GM19467 (cell line): ENCODE data around the gene WDPCP.

ENCODE experiments used
- ATAC-seq: cut with Tn5 transposase; IDR thresholded peaks from one replicate; pipeline ENCODE4 v1.9.1; 2021; ENCODE audit warnings: mild to moderate bottlenecking, moderate library complexity; ENCODE audit not compliant: unreplicated experiment

Gene WDPCP

DNA sequence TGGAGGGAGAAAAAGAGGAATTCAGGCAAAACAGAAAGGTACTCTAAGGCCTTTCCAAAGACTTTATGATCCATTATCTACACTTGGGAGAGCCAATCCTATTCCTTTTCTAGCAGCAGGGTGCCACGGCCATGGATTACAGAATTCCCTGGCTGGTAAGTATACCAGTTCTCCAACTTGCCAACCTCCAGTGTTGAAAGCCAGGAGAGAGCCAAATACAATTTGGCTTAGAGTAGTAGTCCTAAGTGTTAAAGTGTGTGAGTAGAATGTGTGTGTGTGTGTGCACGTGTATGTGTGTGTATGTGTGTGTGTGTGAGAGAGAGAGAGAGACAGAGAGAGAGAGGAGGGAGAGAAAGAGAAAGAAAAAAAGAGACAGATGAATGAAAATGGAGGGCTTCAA is 43.3 kb downstream of the WDPCP start:
- ATAC-seq: no peak

GRCh38 chr2:63544017-63544627 is 44.2 kb downstream of the WDPCP start:
- ATAC-seq: no peak

GRCh38 chr2:63539416-63540162 is 48.7 kb downstream of the WDPCP start:
- ATAC-seq: no peak

- no peak for ATAC-seq
These were observed 49.9 kb downstream of the WDPCP start for GRCh38 chr2:63538390-63538789.

- no peak for ATAC-seq
These were observed 51.0 kb downstream of the WDPCP start for GRCh38 chr2:63537306-63537705.

DNA sequence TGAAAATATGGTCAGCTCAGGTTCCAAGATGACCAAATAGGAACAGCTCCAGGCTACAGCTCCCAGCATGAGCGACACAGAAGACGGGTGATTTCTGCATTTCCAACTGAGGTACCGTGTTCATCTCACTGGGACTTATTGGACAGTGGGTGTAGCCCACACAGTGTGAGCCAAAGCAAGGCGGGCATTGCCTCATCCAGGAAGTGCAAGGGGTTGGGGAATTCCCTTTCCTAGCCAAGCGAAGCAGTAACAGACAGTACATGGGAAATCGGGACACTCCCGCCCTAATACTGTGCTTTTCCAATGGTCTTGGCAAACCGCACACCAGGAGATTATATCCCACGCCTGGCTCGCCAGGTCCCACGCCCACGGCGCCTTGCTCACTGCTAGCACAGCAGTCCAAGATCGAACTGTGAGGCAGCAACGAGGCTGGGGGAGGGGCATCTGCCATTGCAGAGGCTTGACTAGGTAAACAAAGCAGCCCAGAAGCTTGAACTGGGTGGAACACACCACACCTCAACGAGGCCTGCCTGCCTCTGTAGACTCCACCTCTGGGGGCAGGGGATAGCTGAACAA is 57.5 kb downstream of the WDPCP start:
- no peak for ATAC-seq

- ATAC-seq: no peak
These were observed 62.4 kb downstream of the WDPCP start for GRCh38 chr2:63525905-63526304.

DNA sequence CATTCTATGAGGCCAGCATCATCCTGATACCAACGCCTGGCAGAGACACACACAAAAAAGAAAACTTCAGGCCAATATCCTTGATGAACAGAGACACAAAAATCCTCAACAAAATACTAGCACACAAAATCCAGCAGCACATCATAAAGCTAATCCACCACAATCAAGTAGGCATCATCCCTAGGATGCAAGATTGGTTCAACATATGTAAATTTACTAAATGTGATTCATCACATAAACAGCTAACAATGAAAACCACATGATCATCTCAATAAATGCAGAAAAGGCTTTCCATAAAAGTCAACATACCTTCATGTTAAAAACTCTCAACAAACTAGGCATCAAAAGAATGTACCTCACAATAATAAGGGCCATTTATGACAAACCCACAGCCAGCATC is 65.3 kb downstream of the WDPCP start:
- ATAC-seq: no peak

GRCh38 chr2:63520793-63521192 is 67.5 kb downstream of the WDPCP start:
- ATAC-seq: no peak

GRCh38 chr2:63514781-63515180 is 73.5 kb downstream of the WDPCP start:
- ATAC-seq: no peak

DNA sequence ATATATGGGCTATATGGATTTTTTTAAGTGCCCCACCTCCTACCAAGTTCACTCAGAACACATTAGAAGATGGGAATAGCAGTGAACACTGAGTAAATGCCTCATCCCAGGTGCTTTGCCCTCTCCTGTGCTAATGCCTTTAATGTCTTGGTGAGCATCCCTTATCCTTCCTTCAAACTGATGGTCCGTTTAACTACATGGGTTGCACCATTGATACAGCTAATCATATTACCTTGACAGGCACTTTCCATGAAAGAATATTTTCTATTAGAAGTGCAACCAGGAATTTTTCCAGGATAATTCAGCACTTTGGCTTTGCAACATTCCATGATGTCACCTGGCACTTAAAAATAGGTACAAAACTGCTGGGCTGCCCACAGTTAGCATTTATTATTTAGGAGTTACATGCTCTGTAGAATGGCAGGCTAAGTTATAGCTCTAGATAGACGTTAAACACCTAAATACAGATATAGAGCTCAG is 74.0 kb downstream of the WDPCP start:
- ATAC-seq: no peak

- ATAC-seq: no peak
These were observed 82.0 kb downstream of the WDPCP start for GRCh38 chr2:63506320-63506719.

DNA sequence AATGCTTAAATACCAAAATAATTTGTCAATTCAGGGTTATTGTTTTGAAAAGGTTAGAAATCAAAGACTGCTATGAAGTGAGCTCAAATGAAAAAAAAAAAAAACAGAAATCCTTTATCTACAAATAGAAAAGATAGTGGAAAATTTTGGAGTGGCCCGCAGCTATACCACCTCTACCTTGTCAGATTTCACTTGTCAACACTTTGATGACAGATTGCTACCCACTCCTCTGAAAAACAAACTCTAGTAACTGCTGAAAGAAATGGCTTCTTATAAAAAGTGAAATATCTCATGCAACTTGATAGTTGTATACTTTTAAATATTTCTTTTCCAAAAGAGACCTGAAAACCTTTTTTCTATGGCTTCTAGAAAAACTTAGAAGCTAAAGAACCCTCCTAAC is 84.5 kb downstream of the WDPCP start:
- ATAC-seq: no peak

DNA sequence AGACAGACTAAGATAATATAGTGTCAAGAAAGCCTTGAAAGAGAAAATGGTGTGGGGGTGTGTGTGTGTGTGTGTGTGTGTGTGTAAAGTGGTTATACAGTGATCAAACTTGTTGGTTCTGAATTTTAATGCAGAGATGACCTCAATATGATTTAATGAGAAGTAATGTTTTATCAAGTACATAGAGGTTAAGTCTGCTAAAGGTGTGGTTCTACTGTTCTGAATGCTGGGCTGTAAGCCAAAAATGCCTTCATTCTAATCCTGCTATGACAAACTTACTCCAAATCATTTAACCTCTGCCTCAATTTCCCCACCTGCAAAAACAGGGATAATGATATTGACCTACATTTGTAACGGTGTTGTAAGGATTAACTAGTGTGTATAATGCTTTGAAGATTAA is 87.9 kb downstream of the WDPCP start:
- ATAC-seq: no peak

GRCh38 chr2:63497576-63497975 is 90.7 kb downstream of the WDPCP start:
- no peak for ATAC-seq

DNA sequence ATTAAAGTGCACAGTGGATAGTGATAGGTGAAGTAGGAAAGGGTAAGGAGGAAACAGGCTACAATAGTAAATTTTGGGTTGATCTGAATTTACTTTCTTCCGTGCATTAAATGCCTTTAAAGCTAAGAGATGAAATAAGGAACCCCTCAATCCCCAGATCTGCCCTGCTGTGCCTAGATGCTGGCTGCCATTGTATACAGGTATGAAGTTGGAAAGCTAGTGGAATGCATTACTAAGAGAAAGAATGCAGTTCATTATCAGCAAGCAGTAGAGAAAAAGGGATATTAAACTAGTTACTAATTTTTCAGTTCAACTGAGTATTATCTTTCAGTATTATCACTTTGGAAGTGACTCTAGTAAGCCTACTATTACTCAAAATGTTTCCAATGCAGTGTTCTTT is 93.3 kb downstream of the WDPCP start:
- no peak for ATAC-seq

GRCh38 chr2:63494100-63494499 is 94.2 kb downstream of the WDPCP start:
- no peak for ATAC-seq

DNA sequence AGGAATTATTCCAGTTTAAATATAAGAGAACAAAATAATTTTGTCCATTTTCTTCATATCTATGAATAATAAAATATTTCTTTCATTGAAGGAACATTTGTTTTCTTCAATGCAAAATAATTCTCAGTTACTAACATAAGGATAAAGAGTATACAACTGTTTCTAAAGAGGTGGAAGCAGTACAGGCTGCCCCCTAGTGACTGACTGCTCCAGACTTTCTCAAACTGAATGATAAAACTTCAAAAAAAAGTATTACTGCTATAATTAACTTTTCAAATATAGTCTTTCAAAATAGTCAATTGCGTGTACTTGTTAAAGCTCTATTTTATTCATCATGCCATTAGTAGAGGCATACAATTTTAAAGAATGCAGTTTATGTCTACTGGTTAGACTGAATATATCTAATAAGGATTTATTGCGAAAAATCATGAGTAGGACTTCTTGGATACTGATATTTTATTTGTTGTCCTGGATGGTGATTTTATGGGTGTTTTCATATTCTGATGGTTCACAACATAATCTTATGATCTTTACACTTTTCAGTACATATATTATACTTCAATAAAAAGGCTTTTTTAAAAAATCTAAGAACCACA is 100.1 kb downstream of the WDPCP start:
- ATAC-seq: no peak

GRCh38 chr2:63486861-63487290 is 101.4 kb downstream of the WDPCP start:
- ATAC-seq: no peak

DNA sequence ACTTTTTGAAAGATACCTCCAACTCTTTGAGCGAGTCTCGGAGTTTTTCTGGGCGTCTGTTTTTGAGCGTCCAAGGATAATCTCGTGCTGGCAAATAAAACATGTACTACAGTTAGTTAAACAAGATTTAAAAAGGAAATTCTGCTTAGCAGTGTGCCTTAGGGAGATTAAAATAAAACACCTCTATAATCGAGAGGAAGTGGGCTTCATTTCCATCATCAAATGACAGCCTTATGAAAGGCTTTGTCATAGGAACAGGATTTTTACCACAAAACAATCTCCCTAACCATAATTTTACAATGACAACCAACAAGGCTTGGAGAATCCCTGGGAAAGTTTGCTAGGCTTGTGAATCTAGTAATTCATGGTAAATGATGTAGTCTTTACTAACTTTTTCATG is 103.4 kb downstream of the WDPCP start:
- ATAC-seq: no peak

DNA sequence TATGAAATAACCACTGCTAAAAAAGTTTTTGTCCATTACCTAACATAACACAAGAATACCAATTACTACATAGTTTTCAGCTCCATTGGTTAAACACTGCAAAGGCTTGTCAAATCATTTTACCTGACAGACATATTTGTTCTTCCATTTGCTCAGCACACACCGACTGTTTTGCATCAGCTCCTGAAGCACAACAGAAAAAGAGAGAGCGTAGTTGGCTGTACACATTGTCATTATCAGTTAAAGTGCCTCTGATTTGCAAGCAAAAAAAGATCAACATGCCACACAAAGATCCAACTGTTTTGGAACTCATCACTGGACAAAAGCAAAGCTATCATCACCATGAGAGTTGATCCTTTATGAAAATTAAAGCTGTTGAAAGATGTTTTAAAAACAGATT is 103.8 kb downstream of the WDPCP start:
- ATAC-seq: no peak

DNA sequence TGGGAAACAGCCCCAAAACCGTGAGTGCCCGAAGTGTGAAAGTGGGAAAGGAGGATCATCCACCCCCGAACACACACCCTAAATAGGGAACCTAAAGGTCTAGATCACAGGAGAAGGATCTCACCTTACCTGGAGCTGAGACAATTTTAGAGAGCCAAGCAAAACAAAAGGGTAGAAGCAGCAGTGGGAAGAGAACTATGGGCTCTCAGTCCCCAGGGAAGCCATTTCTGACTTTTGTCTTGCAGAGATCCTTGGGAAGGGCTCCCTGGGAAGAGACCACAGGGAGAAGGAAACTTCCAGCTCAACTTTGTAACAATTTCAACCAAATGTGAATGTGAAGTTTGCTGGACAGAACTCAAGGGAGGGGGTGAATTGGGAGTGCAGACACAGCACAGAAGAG is 110.6 kb downstream of the WDPCP start:
- ATAC-seq: no peak
